ENCODE results near the gene TMEM181. TPM values are rescaled to one million over a fixed set of nuclear protein-coding genes. Genes with fewer than 3 reads are reported as not detected.

Gene TMEM181
- total RNA-seq, 1 experiment from 2014 or later = 12.5 TPM

DNA sequence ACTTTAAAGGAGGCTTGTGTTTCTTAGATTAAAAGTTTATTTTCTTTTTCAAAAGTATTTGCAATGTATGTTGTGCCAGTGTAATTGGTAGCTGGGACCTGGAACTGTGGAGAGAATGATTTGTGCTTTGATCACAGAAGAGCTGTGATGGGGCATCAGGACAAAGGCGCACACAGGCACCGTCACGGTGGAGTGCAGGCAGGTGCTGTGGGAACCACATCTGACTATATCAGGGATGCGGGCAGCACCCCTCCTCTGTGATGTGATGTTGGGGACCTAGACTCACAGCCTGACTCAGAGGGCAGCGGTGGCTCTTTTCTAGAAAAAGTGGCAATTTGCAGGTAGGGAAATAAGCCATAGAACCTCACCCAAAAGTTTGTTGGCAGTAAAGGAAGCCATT, 124.4 kb downstream of the TMEM181 start:
- in situ Hi-C loops (cut with HindIII; ENCODE audit: low pct_unique_long_range_greater_than_20kb, low sequenced_read_pairs) = no loop called here

DNA sequence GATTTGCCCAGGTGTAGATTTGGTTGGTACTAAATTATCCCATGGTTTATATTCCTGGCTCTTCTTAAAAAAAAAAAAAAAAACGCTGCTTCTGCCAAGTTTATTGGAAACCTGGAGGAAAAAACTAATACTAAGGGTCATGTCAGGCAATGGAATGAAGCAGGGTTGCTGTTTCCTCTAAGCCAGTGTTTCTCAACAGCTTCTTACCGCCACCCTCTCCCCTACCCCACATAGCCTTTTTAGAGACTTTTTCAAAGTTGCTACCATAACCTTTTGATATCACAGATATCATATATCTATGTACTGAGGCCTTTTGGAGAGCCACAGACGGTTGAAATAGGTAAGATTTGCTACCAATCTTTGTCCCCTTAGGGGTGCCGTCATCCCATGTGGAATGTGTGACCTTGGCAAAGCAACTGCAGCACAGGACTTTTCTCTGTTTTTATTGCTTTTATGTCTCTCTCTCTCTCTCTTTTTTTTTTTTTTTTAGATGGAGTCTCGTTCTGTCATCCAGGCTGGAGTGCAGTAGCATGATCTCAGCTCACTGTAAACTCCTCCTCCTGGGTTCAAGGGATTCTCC, 124.9 kb downstream of the TMEM181 start:
- no peak for DNase-seq (ENCODE audit: low read depth)
- in situ Hi-C loops (cut with HindIII; ENCODE audit: low pct_unique_long_range_greater_than_20kb, low sequenced_read_pairs) = no loop called here

More for the DNA sequence above, 124.4 kb downstream of the TMEM181 start:
- no peak for DNase-seq (ENCODE audit: low read depth)

Other genes with a start within 250 kb of the TMEM181 start
- gene TULP4, start 247.6 kb upstream of the TMEM181 start, total RNA-seq (2014; rRNA removed; shearing (Covaris generic); ENCODE audit: low replicate concordance) = 23.0 and 36.0 TPM in 2 replicates
- gene DYNLT1, start 84.7 kb downstream of the TMEM181 start, total RNA-seq (2014; rRNA removed; shearing (Covaris generic); ENCODE audit: low replicate concordance) = 147 and 174 TPM in 2 replicates
- 17.4 and 24.3 TPM in 2 replicates for gene SYTL3, start 90.0 kb downstream of the TMEM181 start, total RNA-seq (2014; rRNA removed; shearing (Covaris generic); ENCODE audit: low replicate concordance)

All from Caki2 (cell line).